Smooth muscle cell (in vitro differentiated cells): ENCODE measurements around the gene SDR42E2. TPM values are rescaled to one million over a fixed set of nuclear protein-coding genes. Genes with fewer than 3 reads are reported as not detected.
A peak's percentile ranks its signal among the peaks of the same experiment; 100 is the strongest.
"Not testable (repeated sequence)": the region's sequence is repeated elsewhere in the genome, so short reads cannot be mapped to it uniquely, and the experiment has no call there.

Experiments used
- DNase-seq: peaks from one replicate; lab custom pipeline; 2025; ENCODE audit not compliant: unreplicated experiment; lab: John Stamatoyannopoulos, UW
- H2AFZ ChIP-seq: fragments of 200-600 bp; sonication (generic); 2 replicates; pipeline ENCODE4 v1.6.0; 2016; ENCODE audit warnings: antibody characterized with exemption, low read depth, mild to moderate bottlenecking
- H3F3A ChIP-seq: fragments of 200-600 bp; sonication (generic); 2 replicates; pipeline ENCODE4 v1.6.0; 2017; ENCODE audit warnings: antibody characterized with exemption, low read depth
- H3K27ac ChIP-seq: fragments of 200-600 bp; sonication (generic); 2 replicates; pipeline ENCODE4 v1.5.1; 2016; ENCODE audit warnings: low read depth, mild to moderate bottlenecking
- H3K27me3 ChIP-seq: fragments of 200-600 bp; sonication (generic); 2 replicates; pipeline ENCODE4 v1.6.1; 2016; ENCODE audit warnings: low read depth, mild to moderate bottlenecking
- H3K36me3 ChIP-seq: fragments of 200-600 bp; sonication (generic); 2 replicates; pipeline ENCODE4 v1.5.1; 2016; ENCODE audit warnings: low read depth
- H3K4me1 ChIP-seq: fragments of 200-600 bp; sonication (generic); 2 replicates; pipeline ENCODE4 v1.5.1; 2016; ENCODE audit warnings: low read depth
- H3K4me2 ChIP-seq: fragments of 200-600 bp; sonication (generic); 2 replicates; pipeline ENCODE4 v1.6.0; 2016; ENCODE audit warnings: mild to moderate bottlenecking
- H3K4me3 ChIP-seq: fragments of 200-600 bp; sonication (generic); 2 replicates; pipeline ENCODE4 v1.5.1; 2016; ENCODE audit warnings: mild to moderate bottlenecking
- H3K79me2 ChIP-seq: fragments of 200-600 bp; sonication (generic); 2 replicates; pipeline ENCODE4 v1.6.0; 2016; ENCODE audit warnings: low read depth, mild to moderate bottlenecking
- H3K9ac ChIP-seq: fragments of 200-600 bp; sonication (generic); 2 replicates; pipeline ENCODE4 v1.6.0; 2016; ENCODE audit warnings: low read depth
- H3K9me3 ChIP-seq: fragments of 200-600 bp; sonication (generic); replicated peaks from 2 replicates; pipeline ENCODE4 v1.5.1; 2016; ENCODE audit warnings: low read depth
- H4K20me1 ChIP-seq: fragments of 200-600 bp; sonication (generic); 2 replicates; pipeline ENCODE4 v1.6.0; 2016; ENCODE audit warnings: low read depth
- WGBS: methylation state at CpG from one replicate; pipeline ENCODE4 v1.1.7; 2016; ENCODE audit warnings: low lambda C conversion rate; 5-methylcytosine and 5-hydroxymethylcytosine counted together
- polyA plus RNA-seq: library from polyadenylated mRNA; unstranded; fragments of >200 nt; fragmentation: Nextera tagmentation; extraction: Ambion mirVana; gene quantifications from 2 replicates; pipeline ENCODE4 v1.2.1, GENCODE V29; 2016
- total RNA-seq: library from RNA; depleted of rRNA; stranded (reverse); fragments of >200 nt; gene quantifications from 2 replicates; pipeline ENCODE4 v1.2.3, GENCODE V29; 2014
- TF ChIP-seq, protein P1 (sequence below): fragments of 200-600 bp; sonication (generic); IDR thresholded peaks from 2 replicates; pipeline ENCODE4 v1.5.1; 2017; ENCODE audit warnings: borderline replicate concordance, mild to moderate bottlenecking, antibody characterized with exemption; ENCODE audit not compliant: insufficient read depth, poor library complexity, severe bottlenecking

The SDR42E2 gene
- total and polyA plus RNA-seq, 2 experiments from 2014 or later, result 0.18 TPM; not detected in 1

DNA sequence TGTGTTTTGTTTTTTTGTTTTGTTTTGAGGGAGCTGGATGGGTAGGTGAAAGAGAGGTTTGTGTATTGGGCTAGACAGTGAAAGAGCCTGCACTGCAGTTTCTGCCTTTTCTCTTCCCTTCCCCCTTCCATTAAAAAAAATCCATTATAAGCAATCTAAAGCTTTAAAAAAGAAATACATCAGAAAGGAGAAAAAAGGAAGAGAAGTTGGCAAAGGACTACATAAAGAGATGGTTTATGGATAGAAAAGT, 33.1 kb downstream of the SDR42E2 start:
- H3K9me3 ChIP-seq, result no peaks in the 10 kb centered on the region
- H4K20me1 ChIP-seq, result no peaks in the 10 kb centered on the region
- H3K36me3 ChIP-seq, result no peaks in the 10 kb centered on the region
- H3K79me2 ChIP-seq, result no peaks in the 10 kb centered on the region
- no peak overlapping the region for H3K27ac ChIP-seq
- H3K9ac ChIP-seq, result no peak overlapping the region
- no peak overlapping the region for H3K4me3 ChIP-seq
- TF ChIP-seq, protein P1, sequence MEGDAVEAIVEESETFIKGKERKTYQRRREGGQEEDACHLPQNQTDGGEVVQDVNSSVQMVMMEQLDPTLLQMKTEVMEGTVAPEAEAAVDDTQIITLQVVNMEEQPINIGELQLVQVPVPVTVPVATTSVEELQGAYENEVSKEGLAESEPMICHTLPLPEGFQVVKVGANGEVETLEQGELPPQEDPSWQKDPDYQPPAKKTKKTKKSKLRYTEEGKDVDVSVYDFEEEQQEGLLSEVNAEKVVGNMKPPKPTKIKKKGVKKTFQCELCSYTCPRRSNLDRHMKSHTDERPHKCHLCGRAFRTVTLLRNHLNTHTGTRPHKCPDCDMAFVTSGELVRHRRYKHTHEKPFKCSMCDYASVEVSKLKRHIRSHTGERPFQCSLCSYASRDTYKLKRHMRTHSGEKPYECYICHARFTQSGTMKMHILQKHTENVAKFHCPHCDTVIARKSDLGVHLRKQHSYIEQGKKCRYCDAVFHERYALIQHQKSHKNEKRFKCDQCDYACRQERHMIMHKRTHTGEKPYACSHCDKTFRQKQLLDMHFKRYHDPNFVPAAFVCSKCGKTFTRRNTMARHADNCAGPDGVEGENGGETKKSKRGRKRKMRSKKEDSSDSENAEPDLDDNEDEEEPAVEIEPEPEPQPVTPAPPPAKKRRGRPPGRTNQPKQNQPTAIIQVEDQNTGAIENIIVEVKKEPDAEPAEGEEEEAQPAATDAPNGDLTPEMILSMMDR, result no peak
- no peak overlapping the region for H3K4me2 ChIP-seq
- no peaks in the 10 kb centered on the region for H3K27me3 ChIP-seq
- H3F3A ChIP-seq, result peaks cover 17% of the 10 kb centered on the region
- no peak overlapping the region for H2AFZ ChIP-seq
- peaks cover 14% of the 10 kb centered on the region for H3K4me1 ChIP-seq
- DNase-seq, result no peak

DNA sequence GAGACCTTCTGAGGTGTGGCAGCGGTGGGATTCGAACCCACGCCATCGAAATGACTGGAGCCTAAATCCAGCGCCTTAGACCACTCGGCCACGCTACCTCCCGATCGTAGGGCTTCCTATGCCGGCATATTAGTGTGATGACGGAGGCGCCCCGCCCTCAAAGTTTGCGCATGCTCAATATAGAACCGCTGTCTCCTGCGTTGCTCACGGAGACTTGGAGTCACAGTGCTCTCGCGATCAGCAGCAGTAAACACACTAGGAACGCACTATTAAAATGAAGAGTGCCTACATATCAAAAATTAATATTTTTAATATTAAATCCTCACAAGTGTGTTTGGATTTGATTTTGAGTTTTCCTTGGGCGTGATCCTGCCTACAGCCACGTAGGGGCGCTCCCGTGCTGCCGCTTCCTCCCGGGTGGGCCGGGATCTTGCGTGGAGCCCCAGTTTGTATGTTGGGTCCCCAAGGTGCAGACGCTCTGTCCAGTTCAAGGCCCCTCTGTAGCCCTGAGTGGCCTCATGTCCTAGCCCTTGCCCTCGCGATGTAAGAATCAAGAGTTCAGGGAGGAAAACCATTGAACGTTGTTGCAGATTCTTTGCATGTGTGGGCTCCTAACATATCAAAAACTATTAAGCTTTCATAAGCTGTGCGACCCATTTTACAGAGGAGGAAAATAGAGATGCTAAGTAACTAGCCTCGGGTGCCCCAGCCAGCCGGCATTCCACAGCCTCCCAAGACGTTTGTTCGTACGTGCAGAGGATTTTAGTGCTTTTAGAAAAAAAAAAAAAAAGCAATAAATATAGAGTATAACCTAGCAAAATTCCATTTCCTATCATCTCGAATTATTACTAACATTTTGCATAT, 33.6 kb downstream of the SDR42E2 start:
- H3K9ac ChIP-seq, result peak overlapping the region; percentile 59
- H3K4me2 ChIP-seq, result peak overlapping the region; percentile 83
- peaks cover 17% of the 10 kb centered on the region for H3F3A ChIP-seq
- peaks cover 14% of the 10 kb centered on the region for H3K4me1 ChIP-seq
- peak overlapping the region; percentile 68 for H2AFZ ChIP-seq
- no peaks in the 10 kb centered on the region for H3K36me3 ChIP-seq
- no peaks in the 10 kb centered on the region for H3K9me3 ChIP-seq
- H4K20me1 ChIP-seq, result no peaks in the 10 kb centered on the region
- H3K4me3 ChIP-seq, result peak overlapping the region; percentile 82
- no peaks in the 10 kb centered on the region for H3K27me3 ChIP-seq
- TF ChIP-seq, protein P1, result peak; percentile 62
- H3K27ac ChIP-seq, result peak overlapping the region; percentile 50
- no peaks in the 10 kb centered on the region for H3K79me2 ChIP-seq
- WGBS, result 9% methylated on average over 39 of the region's 39 CpGs
- peak; percentile 84 for DNase-seq

DNA sequence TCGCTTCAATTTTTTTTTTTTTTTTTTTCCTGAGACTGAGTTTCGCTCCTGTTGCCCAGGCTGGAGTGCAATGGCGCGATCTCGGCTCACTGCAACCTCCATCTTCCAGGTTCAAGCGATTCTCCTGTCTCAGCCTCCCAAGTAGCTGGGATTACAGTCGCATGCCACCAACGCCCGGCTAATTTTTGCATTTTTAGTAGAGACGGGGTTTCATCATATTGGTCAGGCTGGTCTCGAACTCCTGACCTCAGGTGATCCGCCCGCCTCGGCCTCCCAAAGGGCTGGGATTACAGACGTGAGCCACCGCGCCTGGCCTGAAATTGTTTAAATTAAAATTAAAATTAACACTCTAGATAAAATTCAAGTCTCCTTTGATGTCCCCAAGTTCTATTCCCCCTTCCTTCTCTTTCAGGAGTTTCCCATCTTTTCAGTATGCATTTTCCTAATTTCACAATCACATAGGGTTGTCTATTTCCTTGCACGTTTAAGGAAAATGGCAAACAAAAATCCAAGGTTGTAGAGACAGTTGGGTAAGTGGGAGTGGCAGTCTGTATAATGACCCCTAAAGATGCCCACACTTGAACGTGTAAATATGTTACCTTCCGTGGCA, 34.4 kb downstream of the SDR42E2 start:
- H3K9ac ChIP-seq, H2AFZ ChIP-seq, H3K27me3 ChIP-seq, H3K27ac ChIP-seq, H3K4me2 ChIP-seq, H3K9me3 ChIP-seq, H3K79me2 ChIP-seq, H3K36me3 ChIP-seq, DNase-seq, H4K20me1 ChIP-seq, H3K4me3 ChIP-seq: not testable (repeated sequence)
- H3K4me1 ChIP-seq, result peaks cover 11% of the 10 kb centered on the region
- peaks cover 17% of the 10 kb centered on the region for H3F3A ChIP-seq
- WGBS, result 72% methylated on average over 20 of the region's 20 CpGs

DNA sequence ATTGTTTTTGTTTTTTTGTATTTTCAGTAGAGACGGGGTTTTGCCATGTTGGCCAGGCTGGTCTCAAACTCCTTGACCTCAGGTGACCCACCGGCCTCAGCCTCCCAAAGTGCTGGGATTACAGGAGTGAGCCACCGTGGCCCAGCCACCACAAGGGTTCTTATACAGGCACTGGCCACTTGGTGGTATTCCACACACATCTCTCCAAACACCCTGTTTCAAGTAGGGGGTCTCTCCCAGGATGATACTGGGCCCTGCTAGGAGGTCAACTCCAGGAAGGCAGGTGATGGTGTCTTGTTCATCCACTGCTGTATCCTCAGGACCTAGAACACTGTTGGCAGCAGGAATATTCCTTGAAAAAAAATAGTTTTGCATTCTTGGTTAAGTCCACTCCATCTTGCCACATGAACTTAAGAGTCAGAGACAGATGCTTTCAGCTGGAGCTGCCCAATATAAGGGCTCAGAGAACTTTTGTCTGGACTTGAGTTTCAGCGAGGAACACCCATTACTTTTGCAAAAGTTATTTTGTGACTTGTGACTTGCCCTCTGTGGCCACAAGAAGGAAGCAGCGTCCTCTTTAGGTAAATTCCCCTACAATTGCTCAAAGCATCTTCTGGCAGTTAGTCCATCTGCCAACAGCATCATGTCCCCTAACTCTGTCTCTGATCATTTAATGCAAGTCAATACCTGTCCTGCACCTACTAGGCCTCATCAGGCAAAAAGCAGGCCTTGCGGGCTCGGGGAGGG, 36.4 kb downstream of the SDR42E2 start:
- DNase-seq, result no peak
- Histone ChIP-seq H3K4me1 (peaks cover 7% of the 10 kb centered on the region), H4K20me1 (no peaks in the 10 kb centered on the region), H2AFZ (peak overlapping the region; percentile 36), H3K4me3 (no peak overlapping the region), H3K27me3 (no peaks in the 10 kb centered on the region), H3K9me3 (no peaks in the 10 kb centered on the region), H3K4me2 (peak overlapping the region; percentile 65), H3K36me3 (no peaks in the 10 kb centered on the region), H3F3A (peaks cover 17% of the 10 kb centered on the region), H3K27ac (peak overlapping the region; percentile 95), H3K9ac (peak overlapping the region; percentile 77), H3K79me2 (no peaks in the 10 kb centered on the region)
- TF ChIP-seq, protein P1, result no peak
- WGBS, result 73% methylated on average over 7 of the region's 7 CpGs
